Mesothelial cell of epicardium (in vitro differentiated cells): ENCODE results near the gene SESN2. TPM values are rescaled to one million over a fixed set of nuclear protein-coding genes. Genes with fewer than 3 reads are reported as not detected.

ENCODE experiments used
- DNase-seq, 2 experiments: peaks; one replicate each; pipeline ENCODE4 v3.0.0; 2021; ENCODE audit warnings: low spot score in 2 of 2; ENCODE audit not compliant: unreplicated experiment in 2 of 2
- H3K27ac Mint-ChIP-seq: 2 replicates; pipeline ENCODE4 v1.8.0; 2021; ENCODE audit warnings: mixed read lengths
- H3K27me3 Mint-ChIP-seq: 2 replicates; pipeline ENCODE4 v1.8.0; 2021; ENCODE audit warnings: low read depth, mixed read lengths
- H3K36me3 Mint-ChIP-seq: 2 replicates; pipeline ENCODE4 v1.8.0; 2021; ENCODE audit warnings: mixed read lengths
- H3K4me1 Mint-ChIP-seq: 2 replicates; pipeline ENCODE4 v1.8.0; 2021; ENCODE audit warnings: mixed read lengths
- H3K4me3 Mint-ChIP-seq: 2 replicates; pipeline ENCODE4 v1.8.0; 2021; ENCODE audit warnings: mild to moderate bottlenecking, moderate library complexity, mixed read lengths
- H3K9me3 Mint-ChIP-seq: 2 replicates; pipeline ENCODE4 v1.8.0; 2021; ENCODE audit warnings: mixed read lengths
- CTCF ChIP-seq: fragments of 200-600 bp; sonication (generic); IDR thresholded peaks from one replicate; pipeline ENCODE4 v1.5.0; 2021; ENCODE audit warnings: antibody characterized with exemption; ENCODE audit not compliant: unreplicated experiment
- total RNA-seq: library from RNA; stranded (reverse); gene quantifications from 3 replicates; pipeline ENCODE4 v1.2.1, GENCODE V29; 2021

The SESN2 gene
- total RNA-seq, 1 donor from 2014 or later, result 21.4 TPM

GRCh38 chr1:28240024-28240423 is 19.3 kb upstream of the SESN2 start:
- TF ChIP-seq CTCF, result no peak
- Mint-ChIP-seq H3K9me3 (no peaks in the 10 kb centered on the region), H3K4me3 (no peak overlapping the region), H3K36me3 (no peaks in the 10 kb centered on the region), H3K4me1 (peaks cover 11% of the 10 kb centered on the region), H3K27me3 (no peaks in the 10 kb centered on the region), H3K27ac (no peak overlapping the region)
- no peak for DNase-seq

- Mint-ChIP-seq H3K4me3 (no peak overlapping the region), H3K4me1 (peaks cover 15% of the 10 kb centered on the region), H3K27me3 (no peaks in the 10 kb centered on the region), H3K36me3 (no peaks in the 10 kb centered on the region), H3K27ac (no peak overlapping the region), H3K9me3 (no peaks in the 10 kb centered on the region)
- TF ChIP-seq CTCF, result no peak
- DNase-seq, result no peak
Measured at GRCh38 chr1:28241638-28242241, 17.6 kb upstream of the SESN2 start.

- H3K27me3 Mint-ChIP-seq, result no peaks in the 10 kb centered on the region
- peak overlapping the region; percentile 79 for H3K27ac Mint-ChIP-seq
- no peak overlapping the region for H3K4me3 Mint-ChIP-seq
- no peak for DNase-seq
- H3K4me1 Mint-ChIP-seq, result peaks cover 30% of the 10 kb centered on the region
- TF ChIP-seq CTCF, result no peak
- H3K36me3 Mint-ChIP-seq, result no peaks in the 10 kb centered on the region
- no peaks in the 10 kb centered on the region for H3K9me3 Mint-ChIP-seq
Measured at GRCh38 chr1:28243685-28244311, 15.5 kb upstream of the SESN2 start.

- Mint-ChIP-seq H3K27ac (peak overlapping the region; percentile 47), H3K4me3 (no peak overlapping the region)
Measured at GRCh38 chr1:28244549-28245251, 14.6 kb upstream of the SESN2 start.

GRCh38 chr1:28246427-28246832 is 12.9 kb upstream of the SESN2 start:
- peaks cover 36% of the 10 kb centered on the region for H3K4me1 Mint-ChIP-seq
- TF ChIP-seq CTCF, result no peak
- peak overlapping the region; percentile 98 for H3K27ac Mint-ChIP-seq
- no peaks in the 10 kb centered on the region for H3K27me3 Mint-ChIP-seq
- H3K9me3 Mint-ChIP-seq, result no peaks in the 10 kb centered on the region
- H3K4me3 Mint-ChIP-seq, result peak overlapping the region; percentile 89
- no peaks in the 10 kb centered on the region for H3K36me3 Mint-ChIP-seq
- DNase-seq, result no peak

More at GRCh38 chr1:28244549-28245251, 14.6 kb upstream of the SESN2 start:
- Mint-ChIP-seq H3K27me3 (no peaks in the 10 kb centered on the region), H3K36me3 (no peaks in the 10 kb centered on the region), H3K4me1 (peaks cover 35% of the 10 kb centered on the region), H3K9me3 (no peaks in the 10 kb centered on the region)
- DNase-seq, result no peak
- TF ChIP-seq CTCF, result no peak
